Gastroesophageal sphincter (tissue), 4 donors: ENCODE results near the gene C1orf21. TPM values are rescaled to one million over a fixed set of nuclear protein-coding genes. Genes with fewer than 3 reads are reported as not detected.

Experiments
- ATAC-seq: fragments of 150-250 bp; one replicate; pipeline ENCODE4 v1.9.1; 2016; ENCODE audit warnings: mild to moderate bottlenecking, moderate library complexity
- H3K27ac ChIP-seq, 4 donors: fragments of 200-600 bp; sonication (generic) in 3 of 4; 1 replicate in 3 of 4; 2 replicates in 1 of 4; pipeline ENCODE4 v1.5.1; 2016 to 2019
- H3K27me3 ChIP-seq: fragments of 200-600 bp; sonication (generic); one replicate; pipeline ENCODE4 v1.5.1; 2019
- H3K36me3 ChIP-seq, 2 donors: fragments of 200-600 bp; sonication (generic); one replicate each; pipeline ENCODE4 v1.5.1; 2019; ENCODE audit warnings: control low read depth in 1 of 2
- H3K4me1 ChIP-seq, 3 donors: fragments of 200-600 bp; sonication (generic); 1 replicate in 2 of 3; 2 replicates in 1 of 3; pipeline ENCODE4 v1.5.1; 2016 to 2019; ENCODE audit warnings: control low read depth in 2 of 3
- H3K4me3 ChIP-seq, 2 donors: fragments of 200-600 bp; sonication (generic); one replicate each; pipeline ENCODE4 v1.5.1; 2019; ENCODE audit warnings: mild to moderate bottlenecking in 1 of 2, moderate library complexity in 1 of 2
- H3K9me3 ChIP-seq, 3 donors: fragments of 200-600 bp; sonication (generic); one replicate each; pipeline ENCODE4 v1.5.1; 2017 to 2019; ENCODE audit warnings: control low read depth in 2 of 3
- CTCF ChIP-seq, 4 experiments: fragments of 200-600 bp in 2 of 4; fragments of 450-650 bp in 2 of 4; sonication (generic) in 1 of 4; IDR thresholded peaks; one replicate each; pipeline ENCODE4 v1.5.1; 2017 to 2019; ENCODE audit warnings: antibody characterized with exemption in 4 of 4, mild to moderate bottlenecking in 2 of 4, moderate library complexity in 2 of 4
- EP300 ChIP-seq: sonication (generic); formaldehyde crosslinking; IDR thresholded peaks from one replicate; pipeline ENCODE4 v1.6.1; 2017; ENCODE audit warnings: antibody characterized with exemption, mild to moderate bottlenecking
- POLR2A ChIP-seq, 2 donors: fragments of 450-650 bp; IDR thresholded peaks; one replicate each; pipeline ENCODE4 v1.6.1; 2017; ENCODE audit warnings: antibody characterized with exemption in 2 of 2, mild to moderate bottlenecking in 2 of 2, moderate library complexity in 1 of 2
- POLR2AphosphoS5 ChIP-seq: sonication (generic); formaldehyde crosslinking; IDR thresholded peaks from one replicate; pipeline ENCODE4 v1.6.1; 2017; ENCODE audit warnings: antibody characterized with exemption
- WGBS, 2 donors: methylation state at CpG; one replicate each; pipeline ENCODE4 v1.1.5; 2018; ENCODE audit warnings: low coverage in 1 of 2; 5-methylcytosine and 5-hydroxymethylcytosine counted together
- total RNA-seq, 4 donors: library from RNA; depleted of rRNA; stranded (reverse); fragments of >200 nt; gene quantifications; one replicate each; pipeline ENCODE4 v1.1.0, GENCODE V29; 2016

The C1orf21 gene
- total RNA-seq, 4 donors from 2014 or later = 81.4 to 167 (median 121) TPM

GRCh38 chr1:184620469-184620868, 233.6 kb downstream of the C1orf21 start:
- Histone ChIP-seq H3K4me1 (peaks cover 10 to 65% (median 27%) of the 10 kb centered on the region in 3 donors), H3K9me3 (no peaks in the 10 kb centered on the region), H3K4me3 (no peak overlapping the region), H3K36me3 (peaks cover 0 to 16% of the 10 kb centered on the region in 2 donors), H3K27ac (peak overlapping the region; percentile 86 to 95 (median 90)), H3K27me3 (no peaks in the 10 kb centered on the region)
- TF ChIP-seq POLR2AphosphoS5 = no peak
- TF ChIP-seq EP300 = no peak
- TF ChIP-seq CTCF (IDR thresholded peaks at IDR 0.05) = no peak
- TF ChIP-seq POLR2A (IDR thresholded peaks at IDR 0.05) = no peak
- ATAC-seq = no peak

- H3K27me3 ChIP-seq = no peaks in the 10 kb centered on the region
- peak; percentile 58 for ATAC-seq
- H3K9me3 ChIP-seq = no peaks in the 10 kb centered on the region
- peaks cover 0 to 16% of the 10 kb centered on the region in 2 donors for H3K36me3 ChIP-seq
- WGBS, 2 donors = 34 to 47% methylated on average over 5 of the region's 5 CpGs
- no peak overlapping the region for H3K4me3 ChIP-seq
- H3K27ac ChIP-seq = peak overlapping the region; percentile 86 to 95 (median 90)
- TF ChIP-seq POLR2A (IDR thresholded peaks at IDR 0.05) = no peak
- no peak for TF ChIP-seq EP300
- peak; percentile 75 for TF ChIP-seq POLR2AphosphoS5
- TF ChIP-seq CTCF (IDR thresholded peaks at IDR 0.05) = no peak
- peaks cover 10 to 65% (median 27%) of the 10 kb centered on the region in 3 donors for H3K4me1 ChIP-seq
These were observed 234.4 kb downstream of the C1orf21 start for GRCh38 chr1:184621260-184621659.

GRCh38 chr1:184622136-184622823, 235.5 kb downstream of the C1orf21 start:
- Histone ChIP-seq H3K27ac (peak overlapping the region; percentile 86 to 95 (median 90)), H3K4me3 (no peak overlapping the region), H3K27me3 (no peaks in the 10 kb centered on the region), H3K36me3 (peaks cover 0 to 16% of the 10 kb centered on the region in 2 donors), H3K9me3 (no peaks in the 10 kb centered on the region), H3K4me1 (peaks cover 10 to 75% (median 33%) of the 10 kb centered on the region in 3 donors)
- WGBS, 2 donors = 5 to 11% methylated on average over 5 of the region's 9 CpGs
- peak; percentile 90 for ATAC-seq
- TF ChIP-seq POLR2A (IDR thresholded peaks at IDR 0.05) (peak; percentile 14 to 17), CTCF (IDR thresholded peaks at IDR 0.05) (no peak), EP300 (peak; percentile 85), POLR2AphosphoS5 (peak; percentile 97)

- peaks cover 10 to 82% (median 33%) of the 10 kb centered on the region in 3 donors for H3K4me1 ChIP-seq
- 78 to 90% methylated on average over 4 of the region's 4 CpGs for WGBS, 2 donors
These were observed 236.6 kb downstream of the C1orf21 start for GRCh38 chr1:184623404-184623803.

More at GRCh38 chr1:184623404-184623803, 236.6 kb downstream of the C1orf21 start:
- ATAC-seq = no peak
- Histone ChIP-seq H3K9me3 (no peaks in the 10 kb centered on the region), H3K36me3 (peaks cover 0 to 16% of the 10 kb centered on the region in 2 donors), H3K27ac (peak overlapping the region; percentile 86 to 95 (median 90)), H3K27me3 (no peaks in the 10 kb centered on the region), H3K4me3 (no peak overlapping the region)
- no peak for TF ChIP-seq POLR2AphosphoS5
- no peak for TF ChIP-seq CTCF (IDR thresholded peaks at IDR 0.05)
- TF ChIP-seq EP300 = no peak
- TF ChIP-seq POLR2A (IDR thresholded peaks at IDR 0.05) = no peak
